Fibroblast of pulmonary artery (primary cell): Measurements from ENCODE around the gene ASB7.

Experiments
- DNase-seq: peaks from one replicate; pipeline ENCODE4 v3.0.0-alpha.2; 2010; ENCODE audit warnings: low read depth
- H3K4me3 ChIP-seq: replicated peaks from 2 replicates; pipeline ENCODE4 v1.5.1; 2011; ENCODE audit warnings: low read depth, mild to moderate bottlenecking, control low read depth, low read length, moderate library complexity
- TF ChIP-seq, protein P1 (sequence below): IDR thresholded peaks from 2 replicates; pipeline ENCODE4 v1.5.1; 2011; ENCODE audit warnings: mild to moderate bottlenecking, control low read depth, low read length, inconsistent platforms; ENCODE audit errors: missing control alignments

The ASB7 gene

DNA sequence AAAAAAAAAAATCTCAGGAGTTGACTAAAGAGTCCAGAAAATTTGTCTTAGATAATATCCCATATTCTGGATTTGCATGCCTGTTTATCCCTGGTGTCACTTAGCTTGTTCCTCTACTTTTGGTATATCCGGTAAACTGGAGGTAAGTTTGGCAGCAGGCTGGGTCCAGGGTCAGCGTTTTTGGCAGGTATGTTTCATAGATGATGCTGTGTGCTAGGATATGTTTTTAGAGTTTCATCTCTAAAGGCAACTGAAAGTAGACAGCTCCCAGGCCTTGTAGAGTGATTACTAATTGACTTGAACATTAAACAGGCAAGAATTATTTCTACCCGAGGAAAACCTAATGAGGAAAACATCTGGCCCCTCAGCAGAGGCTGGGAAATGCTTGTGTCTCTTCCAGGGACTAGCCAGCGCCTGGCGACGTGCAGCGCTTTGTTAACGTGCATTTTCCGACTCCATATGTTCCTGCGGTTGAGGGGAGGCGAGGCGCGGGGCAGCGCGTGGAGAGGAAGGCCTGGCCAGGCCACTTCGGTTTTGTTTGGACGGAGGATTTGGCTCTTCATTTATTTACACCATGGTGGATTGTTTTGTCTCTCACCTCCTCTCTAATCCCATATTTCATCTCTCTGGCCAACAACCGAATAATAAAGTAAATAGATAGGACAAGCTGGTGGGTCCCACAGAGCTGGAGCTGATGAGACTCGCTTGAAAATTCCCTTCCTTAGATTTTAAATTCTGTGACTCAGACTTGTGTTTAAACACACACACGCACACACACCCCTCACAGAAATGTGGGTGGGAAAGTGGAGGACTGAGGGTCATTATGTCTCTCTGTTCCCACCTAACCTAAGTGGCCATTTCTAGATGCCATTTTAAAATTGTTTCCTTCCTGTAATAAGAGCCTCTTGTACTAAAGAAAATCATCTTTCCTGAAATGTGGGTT lies 65.3 kb downstream of the ASB7 start:
- TF ChIP-seq, protein P1, sequence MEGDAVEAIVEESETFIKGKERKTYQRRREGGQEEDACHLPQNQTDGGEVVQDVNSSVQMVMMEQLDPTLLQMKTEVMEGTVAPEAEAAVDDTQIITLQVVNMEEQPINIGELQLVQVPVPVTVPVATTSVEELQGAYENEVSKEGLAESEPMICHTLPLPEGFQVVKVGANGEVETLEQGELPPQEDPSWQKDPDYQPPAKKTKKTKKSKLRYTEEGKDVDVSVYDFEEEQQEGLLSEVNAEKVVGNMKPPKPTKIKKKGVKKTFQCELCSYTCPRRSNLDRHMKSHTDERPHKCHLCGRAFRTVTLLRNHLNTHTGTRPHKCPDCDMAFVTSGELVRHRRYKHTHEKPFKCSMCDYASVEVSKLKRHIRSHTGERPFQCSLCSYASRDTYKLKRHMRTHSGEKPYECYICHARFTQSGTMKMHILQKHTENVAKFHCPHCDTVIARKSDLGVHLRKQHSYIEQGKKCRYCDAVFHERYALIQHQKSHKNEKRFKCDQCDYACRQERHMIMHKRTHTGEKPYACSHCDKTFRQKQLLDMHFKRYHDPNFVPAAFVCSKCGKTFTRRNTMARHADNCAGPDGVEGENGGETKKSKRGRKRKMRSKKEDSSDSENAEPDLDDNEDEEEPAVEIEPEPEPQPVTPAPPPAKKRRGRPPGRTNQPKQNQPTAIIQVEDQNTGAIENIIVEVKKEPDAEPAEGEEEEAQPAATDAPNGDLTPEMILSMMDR = no peak
- no peak overlapping the region for H3K4me3 ChIP-seq
- DNase-seq = no peak

DNA sequence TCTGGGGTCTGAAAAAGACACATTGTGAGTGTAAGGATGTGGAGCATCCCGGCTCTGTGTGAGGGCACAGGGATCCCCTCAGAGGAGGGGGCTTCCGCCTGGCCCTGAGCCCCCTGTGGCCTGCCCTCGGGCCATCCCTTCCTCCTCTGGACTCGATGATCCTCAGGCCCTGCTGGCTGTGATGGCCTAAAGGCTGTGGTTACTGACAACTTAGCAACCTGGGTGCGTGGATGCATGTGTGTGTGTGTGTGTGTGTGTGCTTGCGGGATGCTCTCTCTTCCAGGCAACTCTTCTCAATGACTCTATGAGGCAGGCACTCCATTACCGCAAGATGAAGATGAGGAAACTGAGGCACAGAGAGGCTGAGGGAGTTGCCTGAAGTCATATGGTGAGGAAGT lies 66.0 kb downstream of the ASB7 start:
- TF ChIP-seq, protein P1 = no peak
- no peak for DNase-seq
- no peak overlapping the region for H3K4me3 ChIP-seq

DNA sequence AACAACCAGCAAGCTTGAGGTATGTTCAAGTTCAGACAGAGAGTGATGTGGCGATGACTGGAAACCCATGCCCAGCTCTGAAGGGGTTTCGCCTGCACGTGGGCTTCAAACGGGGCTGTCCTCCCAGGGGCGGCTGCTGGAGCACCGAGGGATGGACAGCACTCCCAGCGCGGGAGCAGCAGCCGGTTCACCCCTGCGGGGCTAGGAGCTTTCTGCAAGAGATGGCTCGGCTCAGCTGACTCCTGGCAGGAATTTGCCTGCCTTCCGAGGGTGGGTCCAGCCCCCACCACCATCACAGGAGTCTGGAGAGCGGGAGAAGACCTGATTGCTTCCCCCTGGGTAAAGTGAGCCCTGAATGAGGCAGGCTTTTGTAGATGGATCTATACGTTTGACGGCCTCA lies 66.9 kb downstream of the ASB7 start:
- no peak for DNase-seq
- TF ChIP-seq, protein P1 = no peak
- no peak overlapping the region for H3K4me3 ChIP-seq

DNA sequence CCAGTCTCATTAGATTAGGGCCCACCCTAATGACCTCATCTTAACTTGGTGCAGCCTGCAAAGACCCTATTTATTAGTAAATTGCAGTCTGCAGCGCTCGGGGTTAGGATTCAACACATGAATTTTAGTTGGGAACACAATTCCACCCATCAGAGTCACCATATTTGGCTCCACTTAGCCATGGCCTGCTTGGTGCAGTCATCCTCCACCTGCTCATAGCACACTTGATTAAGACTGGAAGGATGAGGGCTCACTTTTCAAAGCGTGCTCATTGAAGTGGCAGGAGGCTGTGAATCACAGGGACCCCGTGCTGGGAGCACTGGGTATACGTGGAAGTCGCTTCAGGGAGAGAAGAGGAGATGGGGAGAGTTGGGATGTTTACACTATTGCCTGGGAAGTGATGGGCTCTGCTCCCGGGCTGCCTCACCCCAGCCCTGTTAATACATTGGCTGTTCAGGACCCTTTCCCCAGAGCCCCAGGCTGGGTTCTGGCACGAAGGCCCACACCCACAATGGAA lies 68.2 kb downstream of the ASB7 start:
- no peak for DNase-seq
- H3K4me3 ChIP-seq = no peak overlapping the region
- TF ChIP-seq, protein P1 = no peak

DNA sequence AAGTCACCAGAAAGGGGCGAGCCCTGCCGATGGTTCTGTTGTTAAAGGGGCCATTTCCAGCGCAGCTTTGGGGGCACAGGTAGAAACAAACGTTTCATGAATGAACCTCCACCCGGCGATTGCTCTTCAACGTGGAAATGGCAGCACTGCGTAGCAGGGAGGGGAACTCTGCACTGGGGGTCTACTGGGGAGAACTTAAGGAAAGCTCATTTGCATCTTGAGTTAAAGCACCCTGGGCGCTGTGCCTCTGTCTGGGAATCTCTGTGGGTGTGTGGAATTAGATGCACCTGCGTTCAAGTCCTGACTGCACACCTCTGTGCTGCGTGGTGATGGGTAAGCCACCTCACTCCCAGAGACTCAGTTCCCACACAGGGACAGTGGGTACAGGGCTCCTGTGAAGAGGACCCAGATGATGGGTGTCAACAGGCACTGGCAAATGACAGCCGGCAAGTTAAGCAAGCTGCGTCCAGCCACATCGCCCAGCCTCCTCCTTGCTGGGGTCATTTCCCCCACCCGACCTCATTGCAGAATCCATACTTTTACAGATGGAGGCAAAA lies 68.8 kb downstream of the ASB7 start:
- TF ChIP-seq, protein P1 = no peak
- DNase-seq = no peak
- H3K4me3 ChIP-seq = no peak overlapping the region

GRCh38 chr15:100671858-100672543 lies 69.6 kb downstream of the ASB7 start:
- no peak overlapping the region for H3K4me3 ChIP-seq
- peak; percentile 58 for DNase-seq
- TF ChIP-seq, protein P1 = peak; percentile 73
